ENCODE measurements around the gene RNF208. TPM values are rescaled to one million over a fixed set of nuclear protein-coding genes. Genes with fewer than 3 reads are reported as not detected.

Gene RNF208
- total and polyA plus RNA-seq, 9 of the 15 experiments (the other 6 are each of a cell fraction or from before 2014, with no cell fraction given), result 0.15 to 6.9 (median 0.50) TPM; not detected in 2

GRCh38 chr9:137227054-137227852 is 5.2 kb upstream of the RNF208 start, which contains the start of gene RNF224 (continued):
- TF ChIP-seq AFF1 (IDR thresholded peaks at IDR 0.05; ENCODE audit: low read depth in 1 of 2, partially characterized antibody in 2 of 2) (peak in 1 of 2 experiments; percentile 90), HMGN3 (IDR thresholded peaks at IDR 0.05; ENCODE audit: borderline replicate concordance, extremely low read depth, insufficient read length, low read depth, low read length) (peak; percentile 60), DACH1 (IDR thresholded peaks at IDR 0.05; ENCODE audit: partially characterized antibody) (peak; percentile 13), ATF4 (CRISPR knock-in tag; IDR thresholded peaks at IDR 0.05) (peak; percentile 26; the same call in 1 of the 2 replicates), ZNF644 (tag; IDR thresholded peaks at IDR 0.05; ENCODE audit: low read depth) (no peak), KAT7 (CRISPR knock-in tag; IDR thresholded peaks at IDR 0.05; ENCODE audit: borderline replicate concordance) (no peak), SMC3 (conservative IDR thresholded peaks at IDR 0.05; ENCODE audit: insufficient read depth, low read depth, low read length) (peak; percentile 97), HCFC1 (IDR thresholded peaks at IDR 0.05; ENCODE audit: low read depth, low read length) (peak; percentile 37; the same call in 1 of the 2 replicates), ESRRA (IDR thresholded peaks at IDR 0.05; ENCODE audit: borderline replicate concordance, low read depth) (peak; percentile 34; the same call in 1 of the 2 replicates), RNF219 (CRISPR knock-in tag; IDR thresholded peaks at IDR 0.05) (no peak), BDP1 (IDR thresholded peaks at IDR 0.05; ENCODE audit: insufficient read depth, insufficient read length) (no peak), CTCF (IDR thresholded peaks at IDR 0.05 in 2 of 3, conservative IDR thresholded peaks at IDR 0.05 in 1 of 3; ENCODE audit: insufficient read depth in 2 of 3, low read depth in 1 of 3, low read length in 3 of 3) (peak; percentile 96 to 97 (median 96)), ZNF347 (CRISPR knock-in tag; IDR thresholded peaks at IDR 0.05; ENCODE audit: low read depth) (no peak), FOXK2 (conservative IDR thresholded peaks at IDR 0.05 in 1 of 2, IDR thresholded peaks at IDR 0.05 in 1 of 2; ENCODE audit: low read depth in 2 of 2) (no peak), ZNF23 (CRISPR knock-in tag; IDR thresholded peaks at IDR 0.05) (no peak), ZBTB17 (CRISPR knock-in tag; IDR thresholded peaks at IDR 0.05) (0 out of 2 replicates have a peak, but pooled peaks have one; percentile 12), CTBP1 (IDR thresholded peaks at IDR 0.05; ENCODE audit: borderline replicate concordance) (peak; percentile 75; the same call in 1 of the 2 replicates)

Measured in K562 (cell line).